ENCODE results near the gene DAAM2. TPM values are rescaled to one million over a fixed set of nuclear protein-coding genes. Genes with fewer than 3 reads are reported as not detected.

Gene DAAM2
- total RNA-seq, 1 experiment from 2014 or later, result not detected

- H3K4me3 Mint-ChIP-seq (ENCODE audit: unreplicated experiment), result no peak overlapping the region
- Histone ChIP-seq H3K36me3 (ENCODE audit: control insufficient read depth, insufficient read depth, low read length) (no peaks in the 10 kb centered on the region), H3K4me3 (ENCODE audit: low read depth, low read length) (no peak overlapping the region), H3K4me1 (no peaks in the 10 kb centered on the region), H3K9me3 (no peaks in the 10 kb centered on the region), H3K27me3 (replicated peaks; ENCODE audit: control insufficient read depth, insufficient read depth, low read length) (no peaks in the 10 kb centered on the region)
- H3K27me3 Mint-ChIP-seq (ENCODE audit: insufficient read depth, unreplicated experiment), result peaks cover 17% of the 10 kb centered on the region
- no peaks in the 10 kb centered on the region for H3K9me3 Mint-ChIP-seq (ENCODE audit: unreplicated experiment)
- no TSS peak for BruUV-seq (replicated peaks)
- ChIA-PET CTCF (no interaction called here), POLR2A (no interaction called here)
- DNase-seq, result no peak
- intact Hi-C loops (cut with micrococcal nuclease; ENCODE audit: unreplicated experiment), result no loop called here
- H3K4me1 Mint-ChIP-seq (ENCODE audit: low read depth, unreplicated experiment), result peaks cover 7% of the 10 kb centered on the region
- TF ChIP-seq, protein P1, sequence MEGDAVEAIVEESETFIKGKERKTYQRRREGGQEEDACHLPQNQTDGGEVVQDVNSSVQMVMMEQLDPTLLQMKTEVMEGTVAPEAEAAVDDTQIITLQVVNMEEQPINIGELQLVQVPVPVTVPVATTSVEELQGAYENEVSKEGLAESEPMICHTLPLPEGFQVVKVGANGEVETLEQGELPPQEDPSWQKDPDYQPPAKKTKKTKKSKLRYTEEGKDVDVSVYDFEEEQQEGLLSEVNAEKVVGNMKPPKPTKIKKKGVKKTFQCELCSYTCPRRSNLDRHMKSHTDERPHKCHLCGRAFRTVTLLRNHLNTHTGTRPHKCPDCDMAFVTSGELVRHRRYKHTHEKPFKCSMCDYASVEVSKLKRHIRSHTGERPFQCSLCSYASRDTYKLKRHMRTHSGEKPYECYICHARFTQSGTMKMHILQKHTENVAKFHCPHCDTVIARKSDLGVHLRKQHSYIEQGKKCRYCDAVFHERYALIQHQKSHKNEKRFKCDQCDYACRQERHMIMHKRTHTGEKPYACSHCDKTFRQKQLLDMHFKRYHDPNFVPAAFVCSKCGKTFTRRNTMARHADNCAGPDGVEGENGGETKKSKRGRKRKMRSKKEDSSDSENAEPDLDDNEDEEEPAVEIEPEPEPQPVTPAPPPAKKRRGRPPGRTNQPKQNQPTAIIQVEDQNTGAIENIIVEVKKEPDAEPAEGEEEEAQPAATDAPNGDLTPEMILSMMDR (IDR thresholded peaks at IDR 0.05; ENCODE audit: insufficient read depth in 1 of 2, low read depth in 1 of 2, low read length in 1 of 2, severe bottlenecking in 1 of 2, unreplicated experiment in 1 of 2), result no peak
- H3K27ac Mint-ChIP-seq (ENCODE audit: unreplicated experiment), result no peak overlapping the region
- no peaks in the 10 kb centered on the region for H3K36me3 Mint-ChIP-seq (ENCODE audit: insufficient read depth, unreplicated experiment)
Measured at GRCh38 chr6:39804466-39805065, 12.4 kb downstream of the DAAM2 start.

DNA sequence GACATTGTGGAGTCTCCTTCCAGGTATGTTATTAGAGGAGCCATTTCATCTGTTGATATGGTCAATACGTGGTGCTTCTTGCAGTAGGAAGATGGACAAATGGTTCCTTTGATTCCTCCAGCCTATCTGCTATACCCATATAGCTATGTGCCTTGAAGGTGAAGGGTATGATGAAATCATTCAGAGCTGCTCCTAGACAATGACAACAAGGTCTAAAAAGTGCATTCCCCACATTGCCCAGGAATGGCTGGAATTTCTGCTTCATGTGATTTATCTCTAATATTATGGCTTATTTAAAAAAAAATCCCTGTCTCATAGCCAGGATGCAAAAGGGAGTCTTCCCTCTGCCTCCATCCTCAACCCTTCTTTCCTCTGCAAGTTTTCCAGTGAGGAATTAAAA, 14.1 kb downstream of the DAAM2 start:
- BruUV-seq (replicated peaks), result no TSS peak
- Mint-ChIP-seq H3K27ac (ENCODE audit: unreplicated experiment) (no peak overlapping the region), H3K9me3 (ENCODE audit: unreplicated experiment) (no peaks in the 10 kb centered on the region), H3K27me3 (ENCODE audit: insufficient read depth, unreplicated experiment) (peaks cover 22% of the 10 kb centered on the region), H3K4me3 (ENCODE audit: unreplicated experiment) (no peak overlapping the region), H3K36me3 (ENCODE audit: insufficient read depth, unreplicated experiment) (no peaks in the 10 kb centered on the region), H3K4me1 (ENCODE audit: low read depth, unreplicated experiment) (peaks cover 7% of the 10 kb centered on the region)
- ChIA-PET CTCF (no interaction called here), POLR2A (no interaction called here)
- DNase-seq, result no peak
- TF ChIP-seq, protein P1 (IDR thresholded peaks at IDR 0.05; ENCODE audit: insufficient read depth in 1 of 2, low read depth in 1 of 2, low read length in 1 of 2, severe bottlenecking in 1 of 2, unreplicated experiment in 1 of 2), result no peak
- Histone ChIP-seq H3K4me3 (ENCODE audit: low read depth, low read length) (no peak overlapping the region), H3K4me1 (no peaks in the 10 kb centered on the region), H3K36me3 (ENCODE audit: control insufficient read depth, insufficient read depth, low read length) (no peaks in the 10 kb centered on the region), H3K9me3 (no peaks in the 10 kb centered on the region), H3K27me3 (replicated peaks; ENCODE audit: control insufficient read depth, insufficient read depth, low read length) (no peaks in the 10 kb centered on the region)
- intact Hi-C loops (cut with micrococcal nuclease; ENCODE audit: unreplicated experiment), result no loop called here

- Histone ChIP-seq H3K36me3 (ENCODE audit: control insufficient read depth, insufficient read depth, low read length) (no peaks in the 10 kb centered on the region), H3K9me3 (no peaks in the 10 kb centered on the region), H3K4me3 (ENCODE audit: low read depth, low read length) (no peak overlapping the region), H3K4me1 (no peaks in the 10 kb centered on the region), H3K27me3 (replicated peaks; ENCODE audit: control insufficient read depth, insufficient read depth, low read length) (no peaks in the 10 kb centered on the region)
- ChIA-PET CTCF (no interaction called here), POLR2A (no interaction called here)
- TF ChIP-seq, protein P1 (IDR thresholded peaks at IDR 0.05; ENCODE audit: insufficient read depth in 1 of 2, low read depth in 1 of 2, low read length in 1 of 2, severe bottlenecking in 1 of 2, unreplicated experiment in 1 of 2), result no peak
- no peak overlapping the region for H3K27ac Mint-ChIP-seq (ENCODE audit: unreplicated experiment)
- no peaks in the 10 kb centered on the region for H3K4me1 Mint-ChIP-seq (ENCODE audit: low read depth, unreplicated experiment)
- H3K36me3 Mint-ChIP-seq (ENCODE audit: insufficient read depth, unreplicated experiment), result no peaks in the 10 kb centered on the region
- no peak for DNase-seq
- no peak overlapping the region for H3K4me3 Mint-ChIP-seq (ENCODE audit: unreplicated experiment)
- intact Hi-C loops (cut with micrococcal nuclease; ENCODE audit: unreplicated experiment), result no loop called here
- no TSS peak for BruUV-seq (replicated peaks)
- no peaks in the 10 kb centered on the region for H3K9me3 Mint-ChIP-seq (ENCODE audit: unreplicated experiment)
- peaks cover 15% of the 10 kb centered on the region for H3K27me3 Mint-ChIP-seq (ENCODE audit: insufficient read depth, unreplicated experiment)
Measured at GRCh38 chr6:39808346-39808745, 16.2 kb downstream of the DAAM2 start.

Measured in Caco-2 (cell line).